SK-N-SH (cell line): ENCODE measurements around the gene HBZ. TPM values are rescaled to one million over a fixed set of nuclear protein-coding genes. Genes with fewer than 3 reads are reported as not detected.

Experiments used
- CTCF ChIA-PET: fragments of 300-600, 350-600 bp; formaldehyde crosslinking; extraction: SDS; loops from one replicate; lab custom pipeline; 2021; lab: Yijun Ruan, JAX
- POLR2A ChIA-PET: fragments of 350-600 bp; sonication (Branson Sonifier 250); formaldehyde crosslinking; extraction: SDS; loops from one replicate; lab custom pipeline; 2020; ENCODE audit warnings: antibody characterized with exemption, inconsistent platforms; lab: Yijun Ruan, JAX
- DNase-seq: peaks from one replicate; pipeline ENCODE4 v3.0.0; 2012
- H2AFZ ChIP-seq: fragments of 200-600 bp; sonication (generic); 2 replicates; pipeline ENCODE4 v1.8.1; 2016; ENCODE audit warnings: antibody characterized with exemption, mild to moderate bottlenecking, low read depth
- H3F3A ChIP-seq: fragments of 200-600 bp; sonication (generic); replicated peaks from 2 replicates; pipeline ENCODE3; 2016; ENCODE audit warnings: antibody characterized with exemption, mild to moderate bottlenecking; ENCODE audit not compliant: insufficient read depth
- H3K27ac ChIP-seq, 2 experiments: fragments of 200-500 bp in 1 of 2; fragments of 200-600 bp in 1 of 2; sonication (Bioruptor generic) in 1 of 2; sonication (generic), shearing (Covaris generic) in 1 of 2; 2 replicates each; pipeline versions ENCODE4 v1.5.1 to v1.6.1; 2014 to 2016; ENCODE audit warnings: low read depth in 2 of 2, inconsistent platforms in 1 of 2, low read length in 1 of 2, mild to moderate bottlenecking in 1 of 2, mixed read lengths in 1 of 2
- H3K27me3 ChIP-seq: fragments of 200-600 bp; sonication (generic), shearing (Covaris generic); 2 replicates; pipeline ENCODE4 v1.6.1; 2016; ENCODE audit warnings: mixed run types; ENCODE audit not compliant: insufficient read depth
- H3K36me3 ChIP-seq, 2 experiments: fragments of 200-500 bp in 1 of 2; fragments of 200-600 bp in 1 of 2; sonication (Bioruptor generic) in 1 of 2; sonication (generic) in 1 of 2; replicated peaks in 1 of 2; 2 replicates each; pipeline versions ENCODE3 to v1.5.1; 2014 to 2016; ENCODE audit warnings: low read length in 1 of 2, mild to moderate bottlenecking in 1 of 2; ENCODE audit not compliant: insufficient read depth in 2 of 2, control insufficient read depth in 1 of 2
- H3K4me1 ChIP-seq, 2 experiments: fragments of 200-500 bp in 1 of 2; fragments of 200-600 bp in 1 of 2; sonication (Bioruptor generic) in 1 of 2; sonication (generic), shearing (Covaris generic) in 1 of 2; 2 replicates each; pipeline versions ENCODE4 v1.5.1 to v1.6.1; 2014 to 2016; ENCODE audit warnings: low read depth in 1 of 2, low read length in 1 of 2, mixed run types in 1 of 2; ENCODE audit not compliant: insufficient read depth in 2 of 2, control insufficient read depth in 1 of 2
- H3K4me2 ChIP-seq: fragments of 200-600 bp; sonication (generic), shearing (Covaris generic); 2 replicates; pipeline ENCODE4 v1.6.1; 2017; ENCODE audit warnings: mixed run types
- H3K4me3 ChIP-seq, 2 experiments: fragments of 200-500 bp in 1 of 2; fragments of 200-600 bp in 1 of 2; sonication (Bioruptor generic) in 1 of 2; sonication (generic), shearing (Covaris generic) in 1 of 2; 2 replicates each; pipeline versions ENCODE4 v1.5.1 to v1.8.1; 2014 to 2016; ENCODE audit warnings: low read depth in 2 of 2, inconsistent platforms in 1 of 2, low read length in 1 of 2, mild to moderate bottlenecking in 1 of 2, mixed read lengths in 1 of 2, moderate library complexity in 1 of 2
- H3K79me2 ChIP-seq: fragments of 200-600 bp; sonication (generic); 2 replicates; pipeline ENCODE4 v1.8.1; 2017; ENCODE audit warnings: mild to moderate bottlenecking; ENCODE audit not compliant: insufficient read depth
- H3K9ac ChIP-seq: fragments of 200-600 bp; sonication (generic); 2 replicates; pipeline ENCODE4 v1.6.1; 2017; ENCODE audit warnings: mixed run types
- H3K9me2 ChIP-seq: fragments of 200-600 bp; sonication (generic); 2 replicates; pipeline ENCODE4 v1.6.1; 2017; ENCODE audit warnings: mixed run types
- H3K9me3 ChIP-seq: fragments of 200-600 bp; sonication (generic); 2 replicates; pipeline ENCODE4 v1.6.1; 2017; ENCODE audit warnings: mixed run types, mild to moderate bottlenecking, moderate library complexity
- H4K20me1 ChIP-seq: fragments of 200-600 bp; sonication (generic); 2 replicates; pipeline ENCODE4 v1.6.1; 2017; ENCODE audit warnings: mild to moderate bottlenecking, mixed run types; ENCODE audit not compliant: insufficient read depth
- CTCF ChIP-seq: fragments of 200-600 bp; sonication (generic); IDR thresholded peaks from 2 replicates; pipeline ENCODE4 v1.6.1; 2017; ENCODE audit warnings: antibody characterized with exemption, mild to moderate bottlenecking, moderate library complexity
- EZH2phosphoT487 ChIP-seq: fragments of 200-600 bp; sonication (generic); IDR thresholded peaks from 2 replicates; pipeline ENCODE4 v1.6.1; 2017; ENCODE audit warnings: low read depth, mixed run types, mild to moderate bottlenecking, antibody characterized with exemption, moderate library complexity, borderline replicate concordance
- FOSL2 ChIP-seq: IDR thresholded peaks from 2 replicates; pipeline ENCODE4 v1.4.0; 2012; ENCODE audit warnings: low read depth, mild to moderate bottlenecking, moderate library complexity, borderline replicate concordance
- FOXJ3 ChIP-seq: sonication (generic); formaldehyde crosslinking; IDR thresholded peaks from 2 replicates; pipeline ENCODE4 v1.5.1; 2020; ENCODE audit warnings: mild to moderate bottlenecking, missing genetic modification reagents
- FOXM1 ChIP-seq: IDR thresholded peaks from 2 replicates; pipeline ENCODE4 v1.4.0; 2012; ENCODE audit warnings: low read depth, mild to moderate bottlenecking
- GABPA ChIP-seq: IDR thresholded peaks from 2 replicates; pipeline ENCODE4 v1.4.0; 2012; ENCODE audit warnings: low read depth, mild to moderate bottlenecking
- MAX ChIP-seq: IDR thresholded peaks from 2 replicates; pipeline ENCODE4 v1.4.0; 2012; ENCODE audit warnings: low read depth
- NRF1 ChIP-seq: IDR thresholded peaks from 2 replicates; pipeline ENCODE4 v1.6.1; 2012; ENCODE audit warnings: low read depth, mild to moderate bottlenecking, low read length
- PBX3 ChIP-seq: IDR thresholded peaks from 2 replicates; pipeline ENCODE4; 2012
- RFX5 ChIP-seq: IDR thresholded peaks from 2 replicates; pipeline ENCODE4 v1.6.1; 2012; ENCODE audit warnings: mild to moderate bottlenecking, improper control_type of control experiment, low read length
- SIN3A ChIP-seq: IDR thresholded peaks from 2 replicates; pipeline ENCODE4 v1.6.1; 2012; ENCODE audit warnings: low read depth, mild to moderate bottlenecking, low read length, moderate library complexity, borderline replicate concordance
- USF1 ChIP-seq: IDR thresholded peaks from 2 replicates; pipeline ENCODE4 v1.4.0; 2012; ENCODE audit warnings: low read depth, borderline replicate concordance
- YY1 ChIP-seq: IDR thresholded peaks from 2 replicates; pipeline ENCODE4 v1.4.0; 2012; ENCODE audit warnings: low read depth, mild to moderate bottlenecking
- WGBS: methylation state at CpG from one replicate; pipeline ENCODE4 v1.1.6; 2017; ENCODE audit warnings: low lambda C conversion rate; 5-methylcytosine and 5-hydroxymethylcytosine counted together
- polyA plus RNA-seq, 3 experiments: library from polyadenylated mRNA; depleted of rRNA; stranded (reverse); fragments of >200 nt; gene quantifications; 2 replicates each; pipeline ENCODE4 v1.2.3, GENCODE V29; 2012

Gene HBZ
- polyA plus RNA-seq, 1 of the 3 experiments (the other 2 are of a cell fraction): not detected

- H3K27ac ChIP-seq: no peak overlapping the region
- ChIA-PET CTCF (interaction anchor here (1.5 to 3.4 kb wide), 2 partner anchors 23 to 40 kb away, joined by 5 to 13 read pairs; partner anchors contain the start of gene HBQ1), POLR2A (no interaction called here)
- H3K4me2 ChIP-seq: no peak overlapping the region
- DNase-seq: no peak
- H3K9ac ChIP-seq: no peak overlapping the region
- no peaks in the 10 kb centered on the region for H4K20me1 ChIP-seq
- peaks cover 0 to 4% of the 10 kb centered on the region in 2 experiments for H3K36me3 ChIP-seq
- H3K27me3 ChIP-seq: no peaks in the 10 kb centered on the region
- TF ChIP-seq FOSL2: no peak
- no peak for TF ChIP-seq EZH2phosphoT487
- TF ChIP-seq MAX: no peak
- no peak for TF ChIP-seq GABPA
- TF ChIP-seq FOXJ3 (CRISPR knock-in tag): no peak
- TF ChIP-seq SIN3A: no peak
- TF ChIP-seq FOXM1: no peak
- no peak for TF ChIP-seq YY1
- no peak for TF ChIP-seq NRF1
- TF ChIP-seq RFX5: no peak
- no peak for TF ChIP-seq CTCF
- TF ChIP-seq PBX3: no peak
- no peak for TF ChIP-seq USF1
- no peak overlapping the region for H2AFZ ChIP-seq
- H3K79me2 ChIP-seq: peaks cover 28% of the 10 kb centered on the region
- H3F3A ChIP-seq: no peaks in the 10 kb centered on the region
- H3K4me1 ChIP-seq: peaks cover 4% of the 10 kb centered on the region in 2 experiments; a peak in 1 of 4 replicates
- no peaks in the 10 kb centered on the region for H3K9me3 ChIP-seq
- H3K9me2 ChIP-seq: no peaks in the 10 kb centered on the region
- 80% methylated on average over 10 of the region's 10 CpGs for WGBS
- H3K4me3 ChIP-seq: no peak overlapping the region
Observed at GRCh38 chr16:140175-140857, 12.1 kb upstream of the HBZ start.
